MCF 10A (cell line): ENCODE data around the gene SMG1. TPM values are rescaled to one million over a fixed set of nuclear protein-coding genes. Genes with fewer than 3 reads are reported as not detected.
"Not testable (repeated sequence)": the region's sequence is repeated elsewhere in the genome, so short reads cannot be mapped to it uniquely, and the experiment has no call there.

ENCODE experiments used
- BruUV-seq: library from RNA; stranded (reverse); fragments of 400-500 nt; replicated peaks from 2 replicates; lab custom pipeline; 2021; lab: Mats Ljungman, UMichigan
- CTCF ChIA-PET: fragments of 300-600 bp; sonication (Branson Sonifier 250); formaldehyde crosslinking; extraction: SDS; loops from one replicate; lab custom pipeline; 2021; ENCODE audit warnings: antibody characterized with exemption, inconsistent platforms; lab: Yijun Ruan, JAX
- POLR2A ChIA-PET: fragments of 300-600, 350-650 bp; sonication (Branson Sonifier 250); formaldehyde crosslinking; extraction: SDS; loops from one replicate; lab custom pipeline; 2020; ENCODE audit warnings: antibody characterized with exemption, inconsistent platforms; lab: Yijun Ruan, JAX
- DNase-seq: peaks from one replicate; pipeline ENCODE4 v3.0.0-alpha.2; 2018; ENCODE audit not compliant: unreplicated experiment
- H3K27ac Mint-ChIP-seq: one replicate; pipeline ENCODE4 v1.8.0; 2022; ENCODE audit warnings: mild to moderate bottlenecking, low read depth, mixed read lengths; ENCODE audit not compliant: unreplicated experiment
- H3K27me3 Mint-ChIP-seq: one replicate; pipeline ENCODE4 v1.8.0; 2022; ENCODE audit warnings: mixed read lengths; ENCODE audit not compliant: insufficient read depth, unreplicated experiment
- H3K36me3 Mint-ChIP-seq: one replicate; pipeline ENCODE4 v1.8.0; 2022; ENCODE audit warnings: mild to moderate bottlenecking, moderate library complexity, mixed read lengths; ENCODE audit not compliant: insufficient read depth, unreplicated experiment
- H3K4me1 Mint-ChIP-seq: one replicate; pipeline ENCODE4 v1.8.0; 2022; ENCODE audit warnings: mixed read lengths; ENCODE audit not compliant: insufficient read depth, unreplicated experiment
- H3K4me3 Mint-ChIP-seq: one replicate; pipeline ENCODE4 v1.8.0; 2022; ENCODE audit warnings: mild to moderate bottlenecking, moderate library complexity, mixed read lengths; ENCODE audit not compliant: unreplicated experiment
- H3K9me3 Mint-ChIP-seq: one replicate; pipeline ENCODE4 v1.8.0; 2022; ENCODE audit warnings: mixed read lengths; ENCODE audit not compliant: unreplicated experiment
- intact Hi-C: fragments of 100-400 bp; cut with micrococcal nuclease; formaldehyde crosslinking; loops from 2 replicates; pipeline ENCODE4 v1.14.1; 2022
- total RNA-seq: library from RNA; stranded (reverse); gene quantifications from 2 replicates; pipeline ENCODE4 v1.2.3, GENCODE V29; 2022
- TF ChIP-seq, protein P1 (sequence below): fragments of 200-600 bp; IDR thresholded peaks from one replicate; pipeline ENCODE4 v1.8.0; 2022; ENCODE audit warnings: antibody characterized with exemption, mild to moderate bottlenecking; ENCODE audit not compliant: unreplicated experiment

The SMG1 gene
- total RNA-seq, 1 experiment from 2014 or later = 110 TPM

DNA sequence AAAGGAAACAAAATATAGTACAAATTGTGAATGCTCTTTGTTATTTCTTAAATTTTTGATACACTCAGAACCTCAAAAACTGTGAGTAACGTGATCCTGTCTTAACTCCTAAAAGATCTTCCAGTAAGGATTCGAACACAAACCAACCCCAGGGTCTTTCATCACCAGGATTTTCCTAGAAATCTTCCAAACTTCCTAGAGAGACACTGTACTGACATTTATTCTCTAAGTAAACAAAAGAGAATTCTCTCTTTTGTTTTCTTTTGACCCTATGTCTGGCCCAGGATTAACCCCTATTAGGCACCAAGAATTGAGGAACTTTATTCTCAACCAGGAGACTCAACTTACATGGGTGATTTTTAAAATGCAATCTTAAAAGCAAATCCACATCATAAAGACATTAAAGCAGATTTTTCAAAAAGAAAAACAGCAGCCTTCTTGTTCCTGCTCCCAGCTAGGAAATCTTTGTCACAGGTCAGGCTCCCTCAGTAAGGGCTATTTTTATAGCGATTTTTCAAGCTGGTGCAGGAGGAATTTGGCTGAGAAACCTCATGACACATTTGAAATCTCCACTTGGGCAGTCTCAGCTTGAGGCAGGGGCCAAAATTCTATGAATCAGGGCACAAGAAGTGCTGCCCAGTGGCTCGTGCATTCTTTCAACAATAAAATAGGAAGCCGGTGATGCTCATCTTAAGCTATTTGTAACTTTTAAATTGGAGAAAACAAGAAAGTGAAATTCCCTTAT lies 6.2 kb upstream of the SMG1 start:
- Mint-ChIP-seq H3K36me3 (no peaks in the 10 kb centered on the region), H3K27ac (peak overlapping the region; percentile 49), H3K4me3 (no peak overlapping the region), H3K9me3 (no peaks in the 10 kb centered on the region), H3K4me1 (peaks cover 10% of the 10 kb centered on the region), H3K27me3 (no peaks in the 10 kb centered on the region)
- TF ChIP-seq, protein P1, sequence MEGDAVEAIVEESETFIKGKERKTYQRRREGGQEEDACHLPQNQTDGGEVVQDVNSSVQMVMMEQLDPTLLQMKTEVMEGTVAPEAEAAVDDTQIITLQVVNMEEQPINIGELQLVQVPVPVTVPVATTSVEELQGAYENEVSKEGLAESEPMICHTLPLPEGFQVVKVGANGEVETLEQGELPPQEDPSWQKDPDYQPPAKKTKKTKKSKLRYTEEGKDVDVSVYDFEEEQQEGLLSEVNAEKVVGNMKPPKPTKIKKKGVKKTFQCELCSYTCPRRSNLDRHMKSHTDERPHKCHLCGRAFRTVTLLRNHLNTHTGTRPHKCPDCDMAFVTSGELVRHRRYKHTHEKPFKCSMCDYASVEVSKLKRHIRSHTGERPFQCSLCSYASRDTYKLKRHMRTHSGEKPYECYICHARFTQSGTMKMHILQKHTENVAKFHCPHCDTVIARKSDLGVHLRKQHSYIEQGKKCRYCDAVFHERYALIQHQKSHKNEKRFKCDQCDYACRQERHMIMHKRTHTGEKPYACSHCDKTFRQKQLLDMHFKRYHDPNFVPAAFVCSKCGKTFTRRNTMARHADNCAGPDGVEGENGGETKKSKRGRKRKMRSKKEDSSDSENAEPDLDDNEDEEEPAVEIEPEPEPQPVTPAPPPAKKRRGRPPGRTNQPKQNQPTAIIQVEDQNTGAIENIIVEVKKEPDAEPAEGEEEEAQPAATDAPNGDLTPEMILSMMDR = no peak
- DNase-seq = peak; percentile 39
- CTCF ChIA-PET = interaction anchor here (0.6 to 3.1 kb wide), 8 partner anchors 8 to 219 kb away, joined by 3 to 33 read pairs (median 4); no protein-coding TSS in a partner anchor
- POLR2A ChIA-PET = interaction anchor here (0.6 to 2.2 kb wide), 11 partner anchors 10 to 207 kb away, joined by 3 to 32 read pairs (median 3); partner anchors contain the start of genes COQ7 and RPS15A
- BruUV-seq = TSS peak; percentile 100
- intact Hi-C loops = no loop called here

DNA sequence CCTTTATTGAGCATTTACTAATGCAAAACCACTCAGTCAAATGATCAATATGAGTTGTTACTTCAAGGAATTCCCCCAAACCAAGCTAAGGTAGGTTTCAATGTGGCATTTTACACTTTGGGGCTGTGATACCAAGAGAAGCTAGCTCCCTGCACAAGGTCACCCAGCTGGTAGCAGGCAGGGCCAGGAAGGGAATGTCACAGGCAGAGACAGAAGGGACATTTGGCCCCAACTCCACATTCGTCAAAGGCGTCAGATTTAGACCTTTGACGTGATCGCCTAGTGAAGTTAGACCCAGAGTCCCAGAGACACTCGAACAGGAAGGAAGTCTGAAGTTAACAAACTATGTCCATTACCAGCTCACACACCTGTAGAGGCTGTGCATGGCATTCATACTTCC lies 5.5 kb upstream of the SMG1 start:
- no peaks in the 10 kb centered on the region for H3K36me3 Mint-ChIP-seq
- intact Hi-C loops = no loop called here
- POLR2A ChIA-PET = interaction anchor here (0.6 to 1.3 kb wide), 4 partner anchors 21 to 469 kb away, joined by 3 read pairs; no protein-coding TSS in a partner anchor
- peaks cover 15% of the 10 kb centered on the region for H3K4me1 Mint-ChIP-seq
- H3K4me3 Mint-ChIP-seq = no peak overlapping the region
- no peaks in the 10 kb centered on the region for H3K27me3 Mint-ChIP-seq
- TF ChIP-seq, protein P1 = no peak
- CTCF ChIA-PET = interaction anchor here (1.3 to 3.1 kb wide), 4 partner anchors 9 to 52 kb away, joined by 5 to 33 read pairs (median 7); partner anchors contain the start of gene TMC7
- BruUV-seq = no TSS peak
- peak overlapping the region; percentile 49 for H3K27ac Mint-ChIP-seq
- no peak for DNase-seq
- H3K9me3 Mint-ChIP-seq = no peaks in the 10 kb centered on the region

GRCh38 chr16:18930095-18930494 lies 3.9 kb upstream of the SMG1 start:
- BruUV-seq, H3K9me3 Mint-ChIP-seq, H3K27ac Mint-ChIP-seq, H3K27me3 Mint-ChIP-seq, POLR2A ChIA-PET, intact Hi-C loops, H3K4me3 Mint-ChIP-seq, H3K36me3 Mint-ChIP-seq, DNase-seq, CTCF ChIA-PET: not testable (repeated sequence)
- peaks cover 15% of the 10 kb centered on the region for H3K4me1 Mint-ChIP-seq

GRCh38 chr16:18928073-18928472 lies 1.9 kb upstream of the SMG1 start:
- CTCF ChIA-PET, H3K27ac Mint-ChIP-seq, H3K9me3 Mint-ChIP-seq, H3K4me3 Mint-ChIP-seq, H3K27me3 Mint-ChIP-seq, BruUV-seq, DNase-seq, H3K36me3 Mint-ChIP-seq: not testable (repeated sequence)
- POLR2A ChIA-PET = interaction anchor here (3.6 kb wide), 1 partner anchor 34 kb away, joined by 79 read pairs; no protein-coding TSS in a partner anchor
- H3K4me1 Mint-ChIP-seq = peaks cover 25% of the 10 kb centered on the region
- intact Hi-C loops = loop anchor here (5.0 kb wide), 2 partner anchors 126 to 139 kb away; partner anchors contain the start of genes ARL6IP1 and COQ7

DNA sequence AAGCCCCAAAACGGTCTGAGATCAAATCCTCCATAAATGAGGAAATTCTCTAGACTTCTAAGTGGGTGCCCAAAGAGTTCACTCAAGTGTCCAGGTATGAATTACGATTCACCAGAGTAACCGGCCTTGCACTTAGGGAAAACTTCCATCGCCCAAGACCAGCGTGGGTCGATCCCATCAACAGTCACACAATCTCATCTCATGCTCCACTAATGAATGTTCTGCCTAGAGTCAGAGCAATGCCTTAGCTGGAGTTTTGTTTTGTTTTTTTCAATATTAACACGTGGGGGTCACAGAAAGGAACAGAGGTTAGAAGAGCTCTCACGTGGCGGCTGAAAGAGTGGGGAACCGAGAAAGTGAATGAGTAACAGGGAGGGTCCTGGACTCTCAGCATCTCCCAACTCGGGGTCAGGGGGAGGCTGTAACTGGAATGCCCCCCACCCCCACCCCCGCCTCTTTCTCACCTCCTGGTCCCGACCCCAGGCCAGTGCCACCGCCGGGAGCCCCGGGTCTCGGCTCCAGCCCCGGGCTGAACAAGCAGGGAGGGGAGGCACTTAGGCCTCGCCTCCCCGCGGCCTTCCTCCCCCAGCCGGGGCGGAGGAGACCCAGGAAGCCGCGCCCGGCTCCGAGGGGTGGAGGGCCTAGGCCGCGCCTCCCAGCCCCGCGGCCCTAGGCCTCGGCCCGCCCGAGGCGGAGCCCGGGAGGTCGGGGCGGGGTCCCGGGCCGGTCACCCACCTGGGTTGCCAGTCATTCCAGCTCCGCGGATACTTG lies 808 bp downstream of the SMG1 start:
- BruUV-seq, H3K27me3 Mint-ChIP-seq, H3K9me3 Mint-ChIP-seq: not testable (repeated sequence)
- Mint-ChIP-seq H3K36me3 (peaks cover 20% of the 10 kb centered on the region), H3K27ac (peak overlapping the region; percentile 99), H3K4me1 (peaks cover 23% of the 10 kb centered on the region), H3K4me3 (peak overlapping the region; percentile 92)
- intact Hi-C loops = loop anchor here (5.0 kb wide), 2 partner anchors 123 to 142 kb away; partner anchors contain the start of genes ARL6IP1 and COQ7
- ChIA-PET CTCF (interaction anchor here (0.7 kb wide), 1 partner anchor 37 kb away, joined by 3 read pairs; no protein-coding TSS in a partner anchor), POLR2A (interaction anchor here (0.6 to 3.6 kb wide), 14 partner anchors 15 to 598 kb away, joined by 3 to 79 read pairs (median 5); partner anchors contain the start of genes CCP110, COQ7, ITPRIPL2 and RPS15A)
- DNase-seq = peak; percentile 73

DNA sequence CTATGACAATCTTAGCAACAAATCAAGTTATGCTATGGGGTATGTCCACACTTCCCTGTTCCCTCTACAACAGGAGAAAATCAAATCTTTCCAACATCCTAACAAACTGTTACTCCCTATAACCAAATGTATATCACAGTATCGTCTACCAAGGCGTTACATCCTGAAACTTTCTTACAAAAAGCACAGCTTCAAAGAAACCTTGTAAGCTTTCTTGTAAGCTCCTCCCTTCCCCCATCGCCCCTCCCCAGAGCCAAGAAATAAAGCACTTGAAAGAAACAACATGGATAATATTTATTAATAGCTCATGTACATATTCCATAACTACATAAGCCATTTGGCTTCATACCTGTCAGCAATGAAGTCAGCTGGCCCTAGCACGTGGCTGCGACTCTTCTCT lies 2.3 kb downstream of the SMG1 start:
- CTCF ChIA-PET, BruUV-seq, H3K27me3 Mint-ChIP-seq, H3K9me3 Mint-ChIP-seq, DNase-seq, intact Hi-C loops: not testable (repeated sequence)
- H3K4me3 Mint-ChIP-seq = peak overlapping the region; percentile 92
- peaks cover 29% of the 10 kb centered on the region for H3K4me1 Mint-ChIP-seq
- POLR2A ChIA-PET = interaction anchor here (0.7 to 2.1 kb wide), 2 partner anchors 38 to 46 kb away, joined by 4 to 7 read pairs; no protein-coding TSS in a partner anchor
- H3K36me3 Mint-ChIP-seq = peaks cover 28% of the 10 kb centered on the region
- peak overlapping the region; percentile 81 for H3K27ac Mint-ChIP-seq

DNA sequence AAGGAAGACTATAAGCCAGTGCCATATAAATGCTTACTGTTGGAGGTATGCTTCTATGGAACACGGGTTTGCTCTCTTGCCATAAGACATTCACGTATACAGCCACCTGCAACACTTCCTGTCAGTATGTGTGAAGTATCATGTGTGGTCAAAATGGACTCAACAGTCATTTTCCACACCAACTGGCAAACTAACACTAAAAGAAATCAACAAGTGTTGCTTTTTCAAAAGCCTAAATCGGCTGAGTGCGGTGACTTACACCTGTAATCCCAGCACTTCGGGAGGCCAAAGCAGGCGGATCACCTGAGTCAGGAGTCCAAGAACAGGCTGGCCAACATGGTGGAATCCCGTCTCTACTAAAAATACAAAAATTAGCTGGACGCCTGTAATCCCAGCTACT lies 3.1 kb downstream of the SMG1 start:
- peaks cover 28% of the 10 kb centered on the region for H3K36me3 Mint-ChIP-seq
- BruUV-seq, H3K9me3 Mint-ChIP-seq, intact Hi-C loops, H3K27ac Mint-ChIP-seq, H3K27me3 Mint-ChIP-seq, DNase-seq, CTCF ChIA-PET: not testable (repeated sequence)
- peaks cover 29% of the 10 kb centered on the region for H3K4me1 Mint-ChIP-seq
- POLR2A ChIA-PET = interaction anchor here (2.1 kb wide), 1 partner anchor 39 kb away, joined by 7 read pairs; no protein-coding TSS in a partner anchor
- peak overlapping the region; percentile 92 for H3K4me3 Mint-ChIP-seq
